Activated CD4-positive, CD25-positive, alpha-beta regulatory T cell treated with anti-CD3 and anti-CD28 coated beads, Interleukin-2, amount 50 U/mL, for 16 hours (primary cell): ENCODE measurements around the gene PARVB.

Experiments used
- DNase-seq: peaks from one replicate; pipeline ENCODE4 v3.0.0-alpha.2; 2020; ENCODE audit warnings: low read depth, low spot score

The PARVB gene

GRCh38 chr22:44136112-44136511 lies 112.0 kb downstream of the PARVB start:
- DNase-seq = no peak

GRCh38 chr22:44136786-44137185 lies 112.7 kb downstream of the PARVB start:
- DNase-seq = no peak

- DNase-seq = no peak
These were observed 113.3 kb downstream of the PARVB start for GRCh38 chr22:44137415-44137814.

- DNase-seq = no peak
These were observed 115.7 kb downstream of the PARVB start for GRCh38 chr22:44139773-44140172.

- DNase-seq = no peak
These were observed 118.5 kb downstream of the PARVB start for GRCh38 chr22:44142421-44143104.

GRCh38 chr22:44143105-44143474 lies 119.0 kb downstream of the PARVB start:
- no peak for DNase-seq

- no peak for DNase-seq
These were observed 119.5 kb downstream of the PARVB start for GRCh38 chr22:44143579-44143978.

- DNase-seq = no peak
These were observed 120.0 kb downstream of the PARVB start for GRCh38 chr22:44144046-44144569.

- no peak for DNase-seq
These were observed 121.4 kb downstream of the PARVB start for GRCh38 chr22:44145544-44145943.

GRCh38 chr22:44146088-44146861 lies 122.2 kb downstream of the PARVB start:
- DNase-seq = no peak

- no peak for DNase-seq
These were observed 123.0 kb downstream of the PARVB start for GRCh38 chr22:44147008-44147645.

GRCh38 chr22:44147821-44148574 lies 123.9 kb downstream of the PARVB start:
- no peak for DNase-seq

- no peak for DNase-seq
These were observed 127.6 kb downstream of the PARVB start for GRCh38 chr22:44151676-44152075.

GRCh38 chr22:44153710-44154109 lies 129.6 kb downstream of the PARVB start:
- no peak for DNase-seq

- no peak for DNase-seq
These were observed 130.4 kb downstream of the PARVB start for GRCh38 chr22:44154436-44154942.

GRCh38 chr22:44155115-44155514 lies 131.0 kb downstream of the PARVB start:
- no peak for DNase-seq

- DNase-seq = no peak
These were observed 134.0 kb downstream of the PARVB start for GRCh38 chr22:44157916-44158618.

- no peak for DNase-seq
These were observed 134.7 kb downstream of the PARVB start for GRCh38 chr22:44158816-44159215.

GRCh38 chr22:44159221-44159620 lies 135.1 kb downstream of the PARVB start:
- no peak for DNase-seq

GRCh38 chr22:44159811-44160210 lies 135.7 kb downstream of the PARVB start:
- DNase-seq = no peak

- no peak for DNase-seq
These were observed 136.3 kb downstream of the PARVB start for GRCh38 chr22:44160421-44160820.
